HEK293T (cell line): ENCODE results near the gene CCDC149.

Experiments
- BHLHE40 ChIP-seq: fragments of 450-650 bp; IDR thresholded peaks from 2 replicates; pipeline ENCODE4 v1.6.1; 2016; ENCODE audit warnings: mild to moderate bottlenecking, moderate library complexity, borderline replicate concordance
- ELF4 ChIP-seq: fragments of 450-650 bp; IDR thresholded peaks from 2 replicates; pipeline ENCODE4 v1.6.1; 2017; ENCODE audit warnings: antibody characterized with exemption

DNA sequence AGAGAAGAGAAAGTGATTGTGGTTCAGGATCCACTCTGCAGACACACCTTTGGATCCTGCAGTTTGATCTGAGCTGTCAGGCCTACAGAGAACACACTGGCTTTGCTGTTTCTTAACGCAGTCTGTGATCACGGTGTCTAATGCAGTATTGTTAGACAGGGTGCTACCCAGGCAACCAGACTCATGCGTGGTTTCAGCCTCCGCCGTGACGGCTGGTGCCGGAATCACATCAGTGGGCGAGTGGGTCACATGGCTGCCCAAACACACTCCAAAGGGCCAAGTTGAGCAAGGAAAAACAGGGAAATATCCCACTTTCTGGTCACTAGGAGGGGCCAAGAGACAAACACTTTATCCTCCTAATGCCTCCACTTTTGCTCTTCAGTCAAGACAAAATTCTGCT lies 27.5 kb downstream of the CCDC149 start:
- TF ChIP-seq BHLHE40 = no peak
- TF ChIP-seq ELF4 = no peak
